ENCODE results near the gene CAMKK1. TPM values are rescaled to one million over a fixed set of nuclear protein-coding genes. Genes with fewer than 3 reads are reported as not detected.
"Not testable (repeated sequence)": the region's sequence is repeated elsewhere in the genome, so short reads cannot be mapped to it uniquely, and the experiment has no call there.

The CAMKK1 gene
- total RNA-seq, 1 donor from 2014 or later, result 5.2 TPM

DNA sequence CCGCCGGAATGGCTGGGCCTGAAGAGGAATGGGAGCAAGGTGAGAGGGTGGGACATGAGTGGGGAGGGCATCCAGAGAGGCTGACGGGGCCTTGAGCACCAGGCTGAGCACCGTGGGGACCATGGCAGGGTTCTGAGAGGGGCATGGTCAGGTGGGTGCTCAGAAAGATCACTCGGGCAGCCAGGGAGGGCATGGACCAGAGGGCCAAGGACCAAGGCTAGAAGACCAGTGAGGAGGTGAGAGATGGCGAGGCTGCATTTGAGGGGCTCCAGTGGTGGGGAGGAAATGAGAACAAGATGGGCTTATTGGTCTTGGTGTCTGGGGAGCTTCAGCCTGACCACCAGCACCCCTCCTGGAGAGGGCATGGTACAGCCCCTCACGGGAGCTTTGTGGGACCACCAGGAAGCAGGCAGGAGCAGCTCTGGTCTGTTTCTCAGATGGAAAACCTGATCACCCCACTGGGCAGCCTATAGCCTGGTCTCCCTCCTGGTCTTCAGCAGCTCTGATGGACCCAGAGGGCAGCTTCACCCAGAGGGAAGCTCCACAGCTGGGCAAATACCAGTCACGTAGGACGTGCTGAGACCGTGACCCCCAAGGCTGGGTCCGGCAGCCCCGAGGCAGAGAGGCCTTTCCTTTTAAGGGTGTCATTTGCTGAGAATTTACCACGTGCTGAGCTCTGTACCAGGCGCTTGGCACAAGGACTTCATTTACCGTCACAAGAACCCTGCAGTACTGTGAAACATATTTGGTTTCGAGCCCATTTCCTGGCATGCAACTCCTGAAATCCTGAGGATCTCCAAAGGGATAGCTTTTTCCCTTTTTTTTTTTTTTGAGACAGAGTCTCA lies 35.4 kb downstream of the CAMKK1 start:
- intact Hi-C loops (cut with DNase I), result no loop called here
- no peak for DNase-seq (ENCODE audit: low spot score)

DNA sequence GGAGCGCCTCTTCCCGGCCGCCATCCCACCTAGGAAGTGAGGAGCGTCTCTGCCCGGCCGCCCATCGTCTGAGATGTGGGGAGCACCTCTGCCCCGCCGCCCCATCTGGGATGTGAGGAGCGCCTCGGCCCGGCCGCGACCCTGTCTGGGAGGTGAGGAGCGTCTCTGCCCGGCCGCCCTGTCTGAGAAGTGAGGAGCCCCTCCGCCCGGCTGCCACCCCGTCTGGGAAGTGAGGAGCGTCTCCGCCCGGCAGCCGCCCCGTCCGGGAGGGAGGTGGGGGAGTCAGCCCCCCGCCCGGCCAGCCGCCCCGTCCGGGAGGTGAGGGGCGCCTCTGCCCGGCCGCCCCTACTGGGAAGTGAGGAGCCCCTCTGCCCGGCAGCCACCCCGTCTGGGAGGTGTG lies 38.6 kb downstream of the CAMKK1 start:
- DNase-seq (ENCODE audit: low spot score); intact Hi-C loops (cut with DNase I): not testable (repeated sequence)

GRCh38 chr17:3852561-3852960 lies 40.3 kb downstream of the CAMKK1 start:
- no peak for DNase-seq (ENCODE audit: low spot score)
- intact Hi-C loops (cut with DNase I), result no loop called here

GRCh38 chr17:3851461-3852100 lies 41.3 kb downstream of the CAMKK1 start:
- no peak for DNase-seq (ENCODE audit: low spot score)
- intact Hi-C loops (cut with DNase I), result no loop called here

DNA sequence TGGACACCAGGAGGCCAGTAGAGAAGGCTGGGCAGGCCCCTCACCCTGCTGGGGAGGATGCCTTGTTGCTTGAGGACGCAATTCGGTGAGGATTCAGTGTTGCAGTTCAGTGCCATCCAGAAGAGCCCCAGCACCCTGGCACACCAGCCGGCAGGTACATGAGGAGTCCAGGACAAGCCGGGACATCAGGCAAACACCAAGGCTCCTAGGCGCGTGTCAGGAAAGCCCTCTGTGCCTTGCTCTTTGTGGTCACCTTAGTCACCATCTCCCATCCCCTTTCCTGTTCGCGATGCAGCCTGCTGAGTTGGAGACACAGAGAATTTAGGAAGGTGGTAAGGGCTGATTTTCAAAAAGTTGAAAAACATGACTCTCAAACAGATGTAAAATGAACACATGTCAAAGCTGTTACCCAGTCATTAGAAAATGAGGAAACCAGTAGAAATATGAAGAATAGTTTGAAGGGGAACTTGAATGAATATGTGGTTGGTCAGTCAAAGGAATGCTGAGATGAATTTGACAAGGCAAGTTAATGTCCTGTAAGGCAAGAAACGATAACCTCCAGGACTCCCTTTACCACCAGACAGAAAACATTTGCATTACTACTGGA lies 44.5 kb downstream of the CAMKK1 start:
- no peak for DNase-seq (ENCODE audit: low spot score)
- intact Hi-C loops (cut with DNase I), result loop anchor here (5.0 kb wide), 1 partner anchor 111 kb away; no protein-coding TSS in a partner anchor

DNA sequence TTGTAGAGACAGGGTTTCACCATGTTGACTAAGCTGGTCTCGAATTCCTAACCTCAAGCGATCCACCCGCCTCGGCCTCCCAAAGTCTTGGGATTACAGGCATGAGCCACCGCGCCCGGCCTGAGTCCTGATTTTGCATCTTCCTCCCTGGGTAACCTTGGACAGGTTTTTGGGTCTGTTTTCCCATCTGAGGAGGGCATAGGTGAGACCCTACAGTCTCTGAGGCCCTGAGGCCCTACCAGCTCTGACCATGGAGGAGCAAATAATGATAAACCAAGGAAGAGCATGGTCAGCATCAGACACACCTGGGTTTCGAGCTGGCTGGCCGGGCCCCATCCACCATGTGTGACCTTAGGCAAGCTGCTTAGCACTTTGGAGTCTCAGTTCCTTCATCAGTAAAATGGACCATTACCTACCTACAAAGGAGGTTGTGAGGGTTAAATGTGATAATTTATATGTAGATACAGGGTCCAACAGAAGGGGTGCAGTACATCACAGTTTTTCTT lies 45.6 kb downstream of the CAMKK1 start:
- intact Hi-C loops (cut with DNase I), result loop anchor here (5.0 kb wide), 1 partner anchor 110 kb away; no protein-coding TSS in a partner anchor
- no peak for DNase-seq (ENCODE audit: low spot score)

DNA sequence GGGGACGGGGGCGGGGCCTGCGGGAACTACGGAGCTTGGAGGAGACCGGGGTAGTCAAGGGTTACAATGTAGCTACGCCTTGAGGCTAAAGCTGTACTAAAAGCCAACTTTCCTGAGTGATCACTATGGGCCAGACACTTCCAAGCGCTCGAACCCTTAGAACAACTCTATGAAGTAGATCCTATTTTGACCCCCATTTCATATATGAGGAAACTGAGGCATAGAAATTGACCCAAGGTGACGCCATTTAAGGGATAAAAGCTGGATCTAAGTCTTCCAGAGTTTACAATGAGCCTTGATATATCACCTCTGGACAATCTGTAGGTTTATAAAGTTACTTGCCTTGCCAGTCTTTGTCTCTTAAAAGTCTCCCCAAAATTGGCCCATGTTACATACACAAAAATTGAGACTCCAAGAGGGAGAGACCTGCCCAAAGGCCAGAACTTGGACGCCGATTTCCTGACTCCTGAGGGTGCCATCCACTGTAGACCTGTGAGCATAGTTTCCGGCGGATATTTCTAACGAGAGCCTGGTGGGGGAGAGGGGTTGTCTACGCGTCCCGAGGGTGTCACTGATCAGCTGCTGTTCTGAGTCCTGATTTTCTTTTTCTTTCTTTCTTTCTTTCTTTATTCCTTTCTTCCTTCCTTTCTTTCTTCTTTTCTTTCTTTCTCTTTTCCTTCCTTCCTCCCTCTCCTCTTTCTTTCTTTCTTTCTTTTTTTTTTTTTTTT lies 46.3 kb downstream of the CAMKK1 start:
- no peak for DNase-seq (ENCODE audit: low spot score)
- intact Hi-C loops (cut with DNase I), result loop anchor here (5.0 kb wide), 1 partner anchor 109 kb away; no protein-coding TSS in a partner anchor

- intact Hi-C loops (cut with DNase I), result loop anchor here (5.0 kb wide), 1 partner anchor 109 kb away; no protein-coding TSS in a partner anchor
Measured at GRCh38 chr17:3845621-3846436, 47.0 kb downstream of the CAMKK1 start, which contains the start of gene NCBP3. Gene NCBP3, minus strand, starts transcription at chr17:3846246. Its CDS starts 23 bp downstream, at chr17:3846223.

GRCh38 chr17:3845291-3845620 lies 47.6 kb downstream of the CAMKK1 start:
- intact Hi-C loops (cut with DNase I), result loop anchor here (5.0 kb wide), 1 partner anchor 108 kb away; no protein-coding TSS in a partner anchor
- DNase-seq (ENCODE audit: low spot score), result no peak

More at GRCh38 chr17:3845621-3846436, 47.0 kb downstream of the CAMKK1 start, which contains the start of gene NCBP3:
- DNase-seq (ENCODE audit: low spot score), result peak; percentile 96

- intact Hi-C loops (cut with DNase I); DNase-seq (ENCODE audit: low spot score): not testable (repeated sequence)
Measured at GRCh38 chr17:3844556-3844955, 48.3 kb downstream of the CAMKK1 start.

GRCh38 chr17:3843935-3844516 lies 48.8 kb downstream of the CAMKK1 start:
- intact Hi-C loops (cut with DNase I), result no loop called here
- DNase-seq (ENCODE audit: low spot score), result no peak

DNA sequence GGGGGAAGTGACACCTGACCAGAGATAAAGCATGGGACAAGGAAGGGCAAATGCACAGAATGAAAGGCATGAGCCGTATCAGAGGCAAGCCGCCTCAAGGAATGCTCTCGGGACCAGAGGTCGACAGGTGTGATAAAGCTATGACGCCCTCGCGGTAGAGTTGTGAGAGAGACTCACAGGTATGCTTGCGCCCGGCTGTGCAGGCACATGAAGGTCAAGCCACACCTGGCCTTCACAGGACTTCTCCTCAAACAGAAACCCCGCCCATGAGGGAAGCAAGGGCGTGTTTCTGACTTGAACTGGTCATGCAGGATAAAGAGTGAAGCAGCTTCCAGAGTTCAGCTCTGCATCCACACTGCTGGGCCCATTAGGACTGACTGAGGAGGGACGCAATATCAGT lies 54.6 kb downstream of the CAMKK1 start:
- DNase-seq (ENCODE audit: low spot score), result no peak
- intact Hi-C loops (cut with DNase I), result no loop called here

GRCh38 chr17:3836551-3836950 lies 56.3 kb downstream of the CAMKK1 start:
- DNase-seq (ENCODE audit: low spot score), result no peak
- intact Hi-C loops (cut with DNase I), result no loop called here

- no peak for DNase-seq (ENCODE audit: low spot score)
- intact Hi-C loops (cut with DNase I), result no loop called here
Measured at GRCh38 chr17:3835410-3836229, 57.2 kb downstream of the CAMKK1 start.

DNA sequence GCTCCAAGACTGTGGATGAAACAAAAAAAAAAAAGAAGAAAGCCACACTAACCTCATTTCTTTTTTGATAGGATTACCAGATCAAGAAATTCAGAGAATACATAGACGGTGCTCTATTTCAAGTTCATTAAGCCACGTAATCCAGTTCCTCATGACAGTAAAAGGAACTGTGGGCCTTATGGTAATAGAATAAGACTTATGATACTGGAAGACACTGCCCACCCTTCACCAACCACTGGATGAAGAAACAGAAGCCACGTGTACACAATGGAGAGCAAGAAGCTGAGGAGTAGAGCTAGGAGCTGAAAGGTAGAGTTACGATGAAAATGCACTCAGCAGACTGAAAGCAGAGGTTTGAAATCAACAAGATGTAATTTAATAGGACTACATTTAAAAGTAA lies 58.0 kb downstream of the CAMKK1 start:
- intact Hi-C loops (cut with DNase I), result no loop called here
- no peak for DNase-seq (ENCODE audit: low spot score)

DNA sequence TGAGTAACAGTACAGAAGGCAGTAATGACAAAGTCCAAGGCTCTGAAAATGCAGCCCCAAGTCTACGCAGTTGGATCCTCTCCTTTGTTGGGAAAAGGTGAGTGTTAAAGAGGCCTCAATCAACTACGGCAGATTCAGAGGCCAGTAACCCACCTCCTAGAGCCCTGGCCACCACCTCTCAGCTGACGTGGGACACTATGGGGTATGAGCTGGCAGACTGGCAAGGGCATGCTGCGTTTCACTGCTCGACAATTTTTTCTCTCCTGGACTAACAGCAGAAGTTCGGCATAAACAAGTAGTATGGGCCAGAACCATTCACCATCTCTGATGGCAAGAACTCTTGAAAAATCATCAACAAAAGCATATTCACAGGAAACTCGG lies 64.0 kb downstream of the CAMKK1 start:
- intact Hi-C loops (cut with DNase I), result no loop called here
- DNase-seq (ENCODE audit: low spot score), result no peak

DNA sequence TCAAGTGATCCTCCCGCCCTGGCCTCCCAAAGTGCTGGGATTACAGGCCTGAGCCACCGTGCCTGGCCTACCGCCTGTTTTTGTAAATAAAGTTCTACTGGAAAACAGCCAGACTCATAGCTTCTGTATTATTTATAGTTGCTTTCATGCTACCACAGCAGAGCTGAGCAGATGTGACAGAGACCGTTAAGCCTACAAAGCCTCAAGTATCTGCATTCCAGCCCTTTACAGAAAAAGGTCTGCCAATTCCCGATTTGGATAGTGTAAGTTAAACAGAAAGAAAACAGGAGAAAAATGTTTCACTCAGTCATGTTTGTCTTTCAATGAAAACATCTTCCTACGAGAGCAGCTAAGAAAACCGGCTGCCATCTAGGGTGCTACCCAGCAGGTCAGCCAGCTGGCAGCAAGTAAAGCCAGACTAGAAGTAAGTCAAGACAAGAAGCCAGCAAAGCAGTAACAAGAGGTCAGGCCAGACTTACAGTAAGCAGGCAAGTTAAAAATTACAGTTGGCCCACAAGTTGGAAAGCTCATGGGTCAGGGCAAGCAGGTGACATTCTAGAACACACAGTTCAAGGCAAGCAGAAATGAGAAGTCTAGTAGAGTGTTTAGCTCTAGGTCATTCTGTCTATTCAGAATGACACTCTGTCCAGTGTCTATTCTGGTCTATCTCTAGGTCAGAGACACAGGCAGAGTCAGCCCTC lies 64.6 kb downstream of the CAMKK1 start:
- intact Hi-C loops (cut with DNase I), result no loop called here
- no peak for DNase-seq (ENCODE audit: low spot score)
